SU-DHL-6 (cell line): Measurements from ENCODE around the gene HS6ST1.

Experiments used
- H2AFZ ChIP-seq: fragments of 200-600 bp; sonication (generic); 2 replicates; pipeline ENCODE4 v1.6.1; 2014; ENCODE audit warnings: low read depth, mild to moderate bottlenecking, moderate library complexity, mixed read lengths, antibody characterized with exemption, low read length; ENCODE audit not compliant: severe bottlenecking
- H3F3A ChIP-seq: fragments of 200-600 bp; shearing (Covaris generic); 2 replicates; pipeline ENCODE4 v1.6.0; 2016; ENCODE audit warnings: antibody characterized with exemption, mild to moderate bottlenecking; ENCODE audit not compliant: insufficient read depth
- H3K27ac ChIP-seq: fragments of 200-600 bp; sonication (generic); 2 replicates; pipeline ENCODE4 v1.5.1; 2016; ENCODE audit warnings: low read depth, mild to moderate bottlenecking, low read length, moderate library complexity, mixed read lengths
- H3K27me3 ChIP-seq: fragments of 200-600 bp; sonication (generic), shearing (Covaris generic); 2 replicates; pipeline ENCODE4 v1.6.0; 2014; ENCODE audit warnings: mild to moderate bottlenecking, low read length
- H3K36me3 ChIP-seq: fragments of 200-600 bp; sonication (generic); 2 replicates; pipeline ENCODE4 v1.6.1; 2014; ENCODE audit warnings: mild to moderate bottlenecking, low read length, mixed read lengths
- H3K4me2 ChIP-seq: fragments of 300-600, 200-600 bp; shearing (Covaris generic), sonication (generic); 2 replicates; pipeline ENCODE4 v1.6.0; 2014; ENCODE audit warnings: low read length, low read depth, mild to moderate bottlenecking; ENCODE audit not compliant: poor library complexity, severe bottlenecking
- H3K4me3 ChIP-seq: fragments of 200-600 bp; sonication (generic); 2 replicates; pipeline ENCODE4 v1.5.1; 2014; ENCODE audit warnings: antibody characterized with exemption, low read length, mild to moderate bottlenecking, mixed read lengths; ENCODE audit not compliant: insufficient read depth, poor library complexity, severe bottlenecking
- H3K79me2 ChIP-seq: fragments of 200-600 bp; sonication (generic); 2 replicates; pipeline ENCODE4 v1.6.1; 2014; ENCODE audit warnings: mild to moderate bottlenecking, low read length, moderate library complexity; ENCODE audit not compliant: insufficient read depth
- H3K9ac ChIP-seq: fragments of 200-600 bp; sonication (generic); 2 replicates; pipeline ENCODE4 v1.7.0; 2014; ENCODE audit warnings: mild to moderate bottlenecking, low read length
- H3K9me2 ChIP-seq: fragments of 200-600 bp; sonication (generic); replicated peaks from 2 replicates; pipeline ENCODE4 v1.6.1; 2014; ENCODE audit warnings: low read length; ENCODE audit not compliant: insufficient read depth
- H3K9me3 ChIP-seq: fragments of 200-600 bp; sonication (generic); 2 replicates; pipeline ENCODE4 v1.6.1; 2014; ENCODE audit warnings: low read length, mixed read lengths; ENCODE audit not compliant: insufficient read depth
- H4K20me1 ChIP-seq: fragments of 200-600 bp; sonication (generic); 2 replicates; pipeline ENCODE4 v1.6.1; 2014; ENCODE audit warnings: low read depth, mild to moderate bottlenecking, antibody characterized with exemption, low read length, moderate library complexity, mixed read lengths
- EZH2phosphoT487 ChIP-seq: fragments of 200-600 bp; sonication (generic), shearing (Covaris generic); conservative IDR thresholded peaks from 2 replicates; pipeline ENCODE4 v1.6.1; 2018; ENCODE audit warnings: mild to moderate bottlenecking, antibody characterized with exemption, low read length, moderate library complexity, mixed read lengths
- TF ChIP-seq, protein P1 (sequence below): fragments of 200-600 bp; sonication (generic); IDR thresholded peaks from one replicate; pipeline ENCODE4 v1.5.1; 2017; ENCODE audit warnings: antibody characterized with exemption, mild to moderate bottlenecking, low read length, moderate library complexity; ENCODE audit not compliant: insufficient read depth, poor library complexity, severe bottlenecking

HS6ST1 gene

DNA sequence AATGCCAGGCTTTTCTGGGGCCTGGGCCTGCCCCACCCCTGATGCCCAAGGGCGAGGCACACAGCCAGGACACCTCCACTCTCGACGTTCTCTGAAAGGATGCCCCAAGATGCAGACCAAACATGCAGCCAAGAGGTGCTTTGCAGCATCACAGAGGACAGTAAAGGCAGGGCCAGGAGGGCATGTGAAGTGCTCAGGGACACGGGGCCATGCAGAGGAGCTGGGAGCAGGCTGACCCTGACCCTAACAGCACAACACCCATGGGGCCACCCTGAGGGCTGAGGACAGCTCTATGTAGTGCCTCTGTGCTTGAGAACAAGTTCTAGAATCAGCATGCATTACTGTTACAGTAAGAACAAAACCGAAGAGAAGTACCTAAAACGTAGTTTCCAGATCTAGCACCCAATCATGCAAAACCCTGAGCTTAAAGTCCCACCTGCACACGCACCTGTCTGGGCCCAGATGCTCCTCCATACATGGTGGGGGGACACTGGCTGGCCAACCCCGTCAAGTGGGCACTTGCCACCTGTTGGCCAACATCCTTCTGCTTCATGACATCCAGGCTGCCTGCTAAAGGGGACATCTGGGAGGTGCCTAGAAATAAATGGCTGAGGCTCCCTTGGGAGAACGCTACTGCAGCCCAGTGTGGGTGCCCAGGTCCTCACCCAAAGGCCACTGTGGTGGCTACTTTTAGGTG is 15.4 kb downstream of the HS6ST1 start:
- no peak overlapping the region for H3K9ac ChIP-seq
- H3K4me3 ChIP-seq = no peak overlapping the region
- H3K27ac ChIP-seq = no peak overlapping the region
- H3K9me3 ChIP-seq = no peaks in the 10 kb centered on the region
- H3K4me2 ChIP-seq = no peak overlapping the region
- H3F3A ChIP-seq = no peaks in the 10 kb centered on the region
- H3K36me3 ChIP-seq = no peaks in the 10 kb centered on the region
- peaks cover 5% of the 10 kb centered on the region; the same call in 1 of the 2 replicates for H3K79me2 ChIP-seq
- H3K9me2 ChIP-seq = no peaks in the 10 kb centered on the region
- H2AFZ ChIP-seq = no peak overlapping the region
- peaks cover 3% of the 10 kb centered on the region; the same call in 1 of the 2 replicates for H4K20me1 ChIP-seq
- H3K27me3 ChIP-seq = no peaks in the 10 kb centered on the region
- TF ChIP-seq, protein P1, sequence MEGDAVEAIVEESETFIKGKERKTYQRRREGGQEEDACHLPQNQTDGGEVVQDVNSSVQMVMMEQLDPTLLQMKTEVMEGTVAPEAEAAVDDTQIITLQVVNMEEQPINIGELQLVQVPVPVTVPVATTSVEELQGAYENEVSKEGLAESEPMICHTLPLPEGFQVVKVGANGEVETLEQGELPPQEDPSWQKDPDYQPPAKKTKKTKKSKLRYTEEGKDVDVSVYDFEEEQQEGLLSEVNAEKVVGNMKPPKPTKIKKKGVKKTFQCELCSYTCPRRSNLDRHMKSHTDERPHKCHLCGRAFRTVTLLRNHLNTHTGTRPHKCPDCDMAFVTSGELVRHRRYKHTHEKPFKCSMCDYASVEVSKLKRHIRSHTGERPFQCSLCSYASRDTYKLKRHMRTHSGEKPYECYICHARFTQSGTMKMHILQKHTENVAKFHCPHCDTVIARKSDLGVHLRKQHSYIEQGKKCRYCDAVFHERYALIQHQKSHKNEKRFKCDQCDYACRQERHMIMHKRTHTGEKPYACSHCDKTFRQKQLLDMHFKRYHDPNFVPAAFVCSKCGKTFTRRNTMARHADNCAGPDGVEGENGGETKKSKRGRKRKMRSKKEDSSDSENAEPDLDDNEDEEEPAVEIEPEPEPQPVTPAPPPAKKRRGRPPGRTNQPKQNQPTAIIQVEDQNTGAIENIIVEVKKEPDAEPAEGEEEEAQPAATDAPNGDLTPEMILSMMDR = no peak
- TF ChIP-seq EZH2phosphoT487 = no peak

DNA sequence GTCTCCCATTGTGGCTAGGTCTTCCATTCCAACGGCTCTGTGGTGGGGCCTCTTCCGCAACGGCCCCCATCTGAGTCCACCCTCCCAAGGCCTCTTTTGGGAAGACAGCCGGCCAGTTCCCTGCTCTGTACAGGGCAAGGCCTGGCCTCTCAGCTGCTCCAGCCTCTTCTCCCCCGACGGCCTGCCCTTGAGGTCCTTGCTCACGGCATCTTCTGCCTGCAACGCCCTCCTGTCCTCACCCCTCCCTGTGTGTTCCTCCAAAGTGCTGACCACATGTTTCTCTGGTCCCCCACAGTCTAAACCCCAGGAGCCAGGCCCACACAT is 16.0 kb downstream of the HS6ST1 start:
- Histone ChIP-seq H3K36me3 (no peaks in the 10 kb centered on the region), H3K9me2 (no peaks in the 10 kb centered on the region), H3K27me3 (no peaks in the 10 kb centered on the region), H3K79me2 (peaks cover 5% of the 10 kb centered on the region; the same call in 1 of the 2 replicates), H3K9me3 (no peaks in the 10 kb centered on the region), H3F3A (no peaks in the 10 kb centered on the region), H3K4me3 (no peak overlapping the region), H4K20me1 (peaks cover 7% of the 10 kb centered on the region; the same call in 1 of the 2 replicates), H3K27ac (no peak overlapping the region), H3K4me2 (no peak overlapping the region), H2AFZ (no peak overlapping the region), H3K9ac (no peak overlapping the region)
- TF ChIP-seq EZH2phosphoT487 = no peak
- TF ChIP-seq, protein P1 = no peak

DNA sequence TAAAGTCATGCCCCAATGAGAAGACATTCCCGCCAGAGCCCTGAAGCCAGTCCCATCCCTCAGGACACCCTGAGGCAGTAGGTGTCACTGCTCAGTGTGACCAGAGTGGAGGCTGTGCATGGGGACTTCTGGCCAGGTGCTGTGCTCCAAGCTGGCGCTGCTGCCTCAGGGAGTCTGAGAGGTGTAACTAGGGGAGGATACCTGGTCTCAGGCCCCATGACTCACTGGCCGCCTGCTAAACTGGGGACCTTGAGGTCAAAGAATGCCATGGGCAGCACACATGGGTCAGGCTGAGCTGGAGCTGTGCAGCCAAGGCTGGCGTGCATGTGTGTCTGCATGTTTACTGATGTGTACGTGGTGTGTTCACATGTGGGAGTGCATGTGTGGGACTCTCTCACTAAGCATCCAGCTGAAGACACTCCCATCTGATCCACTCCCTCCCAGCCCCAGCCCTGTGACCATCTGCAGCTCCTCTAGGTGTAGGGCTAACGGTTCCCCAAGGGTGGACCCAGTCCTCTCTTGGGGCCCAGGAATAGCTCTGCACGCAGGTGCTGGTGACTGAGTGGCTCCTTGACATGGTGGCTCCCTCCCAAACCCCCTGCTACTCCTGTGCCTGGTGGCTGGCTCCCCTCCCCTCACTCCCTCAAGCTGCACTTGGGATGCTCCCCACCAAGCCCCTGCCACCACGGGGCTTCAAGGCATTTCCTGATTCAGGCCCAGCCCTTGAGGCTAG is 16.5 kb downstream of the HS6ST1 start:
- Histone ChIP-seq H3K4me2 (no peak overlapping the region), H3F3A (no peaks in the 10 kb centered on the region), H3K4me3 (no peak overlapping the region), H3K27me3 (no peaks in the 10 kb centered on the region), H3K36me3 (no peaks in the 10 kb centered on the region), H3K9me3 (no peaks in the 10 kb centered on the region), H3K9ac (no peak overlapping the region), H3K27ac (no peak overlapping the region), H3K79me2 (peaks cover 5% of the 10 kb centered on the region; the same call in 1 of the 2 replicates), H4K20me1 (peaks cover 7% of the 10 kb centered on the region; the same call in 1 of the 2 replicates), H2AFZ (no peak overlapping the region), H3K9me2 (no peaks in the 10 kb centered on the region)
- TF ChIP-seq, protein P1 = no peak
- no peak for TF ChIP-seq EZH2phosphoT487
